ENCODE measurements around the gene AARS1. TPM values are rescaled to one million over a fixed set of nuclear protein-coding genes. Genes with fewer than 3 reads are reported as not detected.
"Not testable (repeated sequence)": the region's sequence is repeated elsewhere in the genome, so short reads cannot be mapped to it uniquely, and the experiment has no call there.

Gene AARS1
- total RNA-seq, 2 donors from 2014 or later = 54.0 to 56.8 TPM

DNA sequence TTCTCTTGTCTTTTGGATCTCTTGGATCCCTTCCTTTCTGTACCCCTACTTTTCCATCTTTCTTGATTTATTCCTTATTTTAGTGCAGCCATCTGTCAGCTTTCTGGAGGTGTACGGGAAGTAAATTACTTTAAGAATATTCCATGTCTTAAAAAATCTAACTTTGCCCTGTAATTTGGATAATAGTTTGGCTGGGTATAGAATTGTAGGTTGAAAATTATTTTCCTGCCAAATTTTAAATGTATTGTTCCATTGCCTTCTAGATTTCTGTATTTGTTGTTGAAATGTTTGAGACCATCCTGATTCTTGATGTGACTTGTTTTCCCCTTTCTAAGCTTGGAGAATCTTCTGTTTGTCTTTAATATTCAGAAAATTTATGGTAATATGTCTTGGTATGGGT lies 11.8 kb upstream of the AARS1 start:
- Histone ChIP-seq H3K27ac (no peak overlapping the region), H3K4me1 (peaks cover 0 to 16% of the 10 kb centered on the region in 2 donors), H3K4me3 (no peak overlapping the region), H3K27me3 (no peaks in the 10 kb centered on the region), H3K36me3 (no peaks in the 10 kb centered on the region), H3K9me3 (peaks cover 0 to 10% of the 10 kb centered on the region in 2 donors)
- no peak for TF ChIP-seq CTCF (IDR thresholded peaks at IDR 0.05)
- DNase-seq (ENCODE audit: low spot score) = no peak

DNA sequence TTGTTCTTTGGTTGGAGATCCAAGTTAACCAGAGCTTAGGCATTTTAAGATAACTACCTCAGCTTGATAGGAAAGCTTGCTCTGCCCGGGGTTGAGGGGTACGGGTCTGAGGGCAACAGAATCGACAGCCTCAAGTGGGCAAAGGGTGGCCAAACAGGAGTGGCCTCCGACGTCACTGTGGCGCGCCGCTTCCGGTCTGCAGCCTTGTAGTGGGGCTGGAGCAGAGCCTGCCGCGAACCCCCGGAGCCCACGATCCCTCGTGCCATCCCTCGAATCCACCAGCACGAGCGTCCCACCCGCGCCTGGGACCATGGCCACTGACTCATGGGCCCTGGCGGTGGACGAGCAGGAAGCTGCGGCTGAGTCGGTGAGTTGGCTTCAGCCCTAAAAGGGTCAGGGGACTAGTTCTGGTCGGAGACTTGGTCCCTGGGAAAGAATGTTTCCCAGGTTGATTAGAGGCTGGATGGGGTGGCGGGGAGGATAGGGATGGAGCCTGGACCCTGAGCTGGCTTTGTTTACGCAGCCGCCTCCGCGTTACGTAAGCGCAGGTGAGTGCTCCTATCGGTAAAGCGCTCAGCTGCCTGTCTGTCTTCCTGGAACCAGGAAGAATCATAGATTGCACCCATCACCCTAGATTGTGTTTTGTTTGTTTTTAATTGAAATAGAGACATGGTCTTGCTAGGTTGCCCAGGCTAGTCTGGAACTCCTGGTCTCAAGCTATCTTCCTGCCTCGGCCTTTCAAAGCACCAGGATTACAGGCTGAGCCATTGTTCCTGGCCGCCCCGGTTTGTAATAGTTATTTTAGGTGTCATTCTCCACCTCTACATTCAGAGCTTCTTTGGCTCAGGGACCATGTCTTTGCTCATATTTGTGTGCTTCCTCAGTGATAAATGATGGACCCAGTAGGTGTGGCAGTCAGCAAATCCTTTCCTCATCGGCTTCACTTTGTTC lies 10.0 kb upstream of the AARS1 start, which contains the start of gene DDX19B:
DDX19B (plus strand) TSS at position 199 of the 951 bp plus-strand sequence; CDS start at position 311, 112 bp downstream.
- H3K4me3 ChIP-seq = peak within 1 kb of the TSS; percentile 79 to 89
- H3K4me1 ChIP-seq = peaks cover 0 to 16% of the 10 kb centered on the region in 2 donors
- H3K27ac ChIP-seq = peak within 1 kb of the TSS; percentile 94 to 97
- TF ChIP-seq CTCF (IDR thresholded peaks at IDR 0.05) = peak in 1 of 2 donors; percentile 8
- H3K9me3 ChIP-seq = peaks cover 0 to 10% of the 10 kb centered on the region in 2 donors
- H3K36me3 ChIP-seq = no peaks in the 10 kb centered on the region
- DNase-seq (ENCODE audit: low spot score) = peak; percentile 80
- no peaks in the 10 kb centered on the region for H3K27me3 ChIP-seq

GRCh38 chr16:70295634-70296033 lies 6.3 kb upstream of the AARS1 start:
- Histone ChIP-seq H3K36me3 (no peaks in the 10 kb centered on the region), H3K4me1 (peaks cover 0 to 16% of the 10 kb centered on the region in 2 donors), H3K4me3 (no peak overlapping the region), H3K9me3 (no peaks in the 10 kb centered on the region), H3K27ac (no peak overlapping the region), H3K27me3 (no peaks in the 10 kb centered on the region)
- no peak for TF ChIP-seq CTCF (IDR thresholded peaks at IDR 0.05)
- DNase-seq (ENCODE audit: low spot score) = no peak

GRCh38 chr16:70294385-70295025 lies 5.2 kb upstream of the AARS1 start:
- H3K27ac ChIP-seq = no peak overlapping the region
- H3K27me3 ChIP-seq = no peaks in the 10 kb centered on the region
- H3K9me3 ChIP-seq = no peaks in the 10 kb centered on the region
- H3K4me3 ChIP-seq = no peak overlapping the region
- peaks cover 0 to 7% of the 10 kb centered on the region in 2 donors for H3K4me1 ChIP-seq
- no peaks in the 10 kb centered on the region for H3K36me3 ChIP-seq
- TF ChIP-seq CTCF (IDR thresholded peaks at IDR 0.05) = no peak
- no peak for DNase-seq (ENCODE audit: low spot score)

DNA sequence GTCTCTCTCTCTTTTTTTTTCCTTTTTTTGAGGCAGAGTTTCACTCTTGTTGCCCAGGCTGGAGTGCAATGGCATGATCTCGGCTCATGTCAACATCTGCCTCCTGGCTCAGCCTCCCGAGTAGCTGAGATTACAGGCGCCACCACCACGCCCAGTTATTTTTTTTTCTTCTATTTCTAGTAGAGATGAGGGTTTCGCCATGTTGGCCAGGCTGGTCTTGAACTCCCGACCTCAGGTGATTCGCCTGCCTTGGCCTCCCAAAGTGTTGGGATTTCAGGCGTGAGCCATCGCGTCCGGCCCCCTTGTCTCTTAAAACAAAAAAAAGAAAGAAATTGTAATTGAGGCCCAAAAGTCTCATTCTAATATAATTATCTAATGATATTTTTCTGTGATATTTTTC lies 2.8 kb upstream of the AARS1 start:
- not testable (repeated sequence) for DNase-seq (ENCODE audit: low spot score); H3K9me3 ChIP-seq; H3K27me3 ChIP-seq; H3K36me3 ChIP-seq; H3K27ac ChIP-seq; H3K4me3 ChIP-seq
- peaks cover 0 to 10% of the 10 kb centered on the region in 2 donors for H3K4me1 ChIP-seq

GRCh38 chr16:70290949-70291519 lies 1.7 kb upstream of the AARS1 start:
- no peak overlapping the region for H3K27ac ChIP-seq
- no peak overlapping the region for H3K4me3 ChIP-seq
- H3K27me3 ChIP-seq = no peaks in the 10 kb centered on the region
- no peak for DNase-seq (ENCODE audit: low spot score)
- no peaks in the 10 kb centered on the region for H3K9me3 ChIP-seq
- TF ChIP-seq CTCF (IDR thresholded peaks at IDR 0.05) = no peak
- no peaks in the 10 kb centered on the region for H3K36me3 ChIP-seq
- peaks cover 0 to 10% of the 10 kb centered on the region in 2 donors for H3K4me1 ChIP-seq

DNA sequence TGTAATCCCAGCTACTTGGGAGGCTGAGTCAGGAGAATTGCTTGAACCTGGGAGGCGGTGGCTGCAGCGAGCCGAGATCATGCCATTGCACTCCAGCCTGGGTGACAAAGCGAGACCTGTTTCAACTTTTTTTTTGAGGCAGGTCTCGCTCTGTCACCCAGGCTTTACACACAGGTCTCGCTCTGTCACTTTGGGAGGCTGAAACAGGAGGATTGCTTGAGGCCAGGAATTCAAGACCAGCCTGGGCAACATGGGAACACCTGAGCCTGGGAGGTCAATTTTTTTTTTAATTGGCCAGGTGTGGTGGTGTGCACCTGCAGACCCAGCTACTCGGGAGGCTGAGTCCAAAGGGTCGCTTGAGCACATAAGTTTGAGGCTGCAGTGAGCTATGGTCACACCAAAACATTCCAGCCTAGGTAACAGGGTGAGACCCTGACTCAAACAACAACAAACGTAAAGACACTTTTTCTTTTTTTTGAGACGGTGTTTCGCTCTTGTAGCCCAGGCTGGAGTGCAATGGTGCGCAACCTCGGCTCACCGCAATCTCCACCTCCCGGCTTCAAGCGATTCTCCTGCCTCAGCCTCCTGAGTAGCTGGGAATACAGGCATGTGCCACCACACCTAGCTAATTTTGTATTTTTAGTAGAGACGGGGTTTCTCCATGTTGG lies 1.9 kb downstream of the AARS1 start:
- H3K27me3 ChIP-seq; H3K27ac ChIP-seq; H3K4me3 ChIP-seq; H3K9me3 ChIP-seq; DNase-seq (ENCODE audit: low spot score): not testable (repeated sequence)
- H3K4me1 ChIP-seq = peaks cover 0 to 10% of the 10 kb centered on the region in 2 donors
- peaks cover 16% of the 10 kb centered on the region for H3K36me3 ChIP-seq

All from right atrium auricular region (tissue), 2 donors.